Inflammatory macrophage treated with lipopolysaccharide for 4 hours (primary cell): Measurements from ENCODE around the gene PPP2R3A.
"Not testable (repeated sequence)": the region's sequence is repeated elsewhere in the genome, so short reads cannot be mapped to it uniquely, and the experiment has no call there.

Source experiments
- DNase-seq: peaks from one replicate; pipeline ENCODE4 v3.0.0-alpha.2; 2020

The PPP2R3A gene

DNA sequence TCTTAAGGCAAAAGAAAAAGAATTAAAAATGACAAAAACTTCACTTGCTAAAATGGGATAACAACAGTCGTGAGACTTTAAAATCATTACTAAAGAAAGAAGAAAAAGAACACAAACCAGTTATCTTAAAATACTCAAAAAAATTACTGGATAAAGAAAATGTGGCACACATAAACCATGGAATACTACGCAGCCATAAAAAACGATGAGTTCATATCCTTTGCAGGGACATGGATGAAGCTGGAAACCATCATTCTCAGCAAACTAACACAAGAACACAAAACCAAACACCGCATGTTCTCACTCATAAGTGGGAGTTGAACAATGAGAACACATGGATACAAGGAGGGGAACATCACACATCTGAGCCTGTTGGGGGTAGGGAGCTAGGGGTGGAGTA, 202.7 kb downstream of the PPP2R3A start:
- DNase-seq, result not testable (repeated sequence)

DNA sequence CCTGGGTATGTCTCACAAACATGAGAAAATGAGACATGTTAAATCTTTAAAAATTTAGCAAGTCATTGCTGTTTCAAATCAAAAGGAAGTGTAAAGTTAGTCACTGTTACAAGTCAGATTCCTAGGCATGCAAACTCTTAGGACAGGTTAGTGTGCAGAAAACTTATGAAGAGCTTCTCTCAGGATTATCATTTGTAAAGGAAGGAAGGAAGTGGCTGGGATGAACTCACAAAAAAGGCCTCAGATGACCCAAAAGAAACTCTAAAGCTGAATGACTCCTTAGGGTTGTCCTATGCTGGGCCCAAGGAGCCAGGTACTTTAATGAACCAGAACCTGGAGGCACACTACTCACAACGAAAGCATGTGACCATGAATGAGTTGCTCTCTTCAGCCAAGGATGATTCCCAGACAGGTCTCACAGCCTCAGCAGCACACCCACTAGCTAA, 205.6 kb downstream of the PPP2R3A start:
- DNase-seq, result no peak

DNA sequence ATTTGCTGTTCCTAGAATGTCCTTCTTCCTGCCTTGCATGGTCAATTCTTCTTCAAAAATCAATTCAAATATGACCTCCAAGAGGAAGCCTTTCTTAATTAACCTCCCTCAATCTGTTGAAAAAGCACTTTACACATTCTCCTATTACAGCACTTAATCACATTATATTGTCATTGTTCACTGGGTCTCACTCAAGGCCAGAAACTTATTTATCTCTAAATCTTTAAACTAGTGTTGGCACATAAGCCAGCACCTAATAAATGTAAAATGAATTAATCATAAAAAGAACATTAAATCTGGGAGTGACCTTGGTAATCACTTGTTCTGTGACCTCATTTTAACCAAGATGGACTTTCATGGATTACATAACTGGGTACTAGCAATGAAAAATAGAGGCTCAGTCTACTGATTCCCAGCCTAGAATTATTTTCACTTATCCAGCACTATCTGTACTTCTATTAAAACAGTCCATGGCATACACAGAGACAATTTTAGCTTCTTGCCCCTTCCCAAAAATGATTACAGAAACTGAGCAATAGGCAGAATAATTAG, 208.5 kb downstream of the PPP2R3A start:
- DNase-seq, result peak; percentile 53

DNA sequence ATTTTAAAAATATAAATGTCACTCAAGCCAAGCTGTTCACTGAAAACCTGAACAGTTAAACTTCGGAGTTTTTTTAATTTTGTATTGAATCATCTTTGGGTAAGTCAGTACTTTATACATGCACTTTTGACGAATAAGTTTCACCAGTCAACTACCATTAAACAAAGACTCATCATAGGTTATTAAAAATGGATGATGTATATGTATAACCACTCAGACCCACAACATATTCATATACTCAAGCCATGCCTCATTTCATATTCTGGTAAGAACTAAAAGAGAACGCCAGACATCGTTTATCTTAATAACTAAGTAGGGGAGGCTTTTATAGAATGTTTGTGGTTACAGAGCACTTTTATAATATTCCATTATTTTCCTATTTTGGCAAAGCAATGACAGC, 212.3 kb downstream of the PPP2R3A start:
- no peak for DNase-seq

DNA sequence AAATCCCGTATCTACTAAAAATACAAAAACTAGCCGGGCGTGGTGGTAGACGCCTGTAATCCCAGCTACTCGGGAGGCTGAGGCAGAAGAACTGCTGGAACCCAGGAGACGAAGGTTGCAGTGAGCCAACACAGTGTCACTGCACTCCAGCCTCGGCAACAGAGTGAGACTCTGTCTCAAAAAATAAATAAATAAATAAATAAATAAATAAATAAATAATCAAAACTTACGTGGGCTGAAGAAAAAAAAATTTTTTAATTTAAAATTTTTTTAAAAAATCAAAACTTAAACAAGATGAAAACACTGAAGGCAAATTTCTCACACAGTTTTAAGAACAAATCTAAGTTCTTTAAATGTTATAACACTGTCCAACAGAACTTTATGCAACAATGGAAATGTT, 216.2 kb downstream of the PPP2R3A start:
- no peak for DNase-seq

DNA sequence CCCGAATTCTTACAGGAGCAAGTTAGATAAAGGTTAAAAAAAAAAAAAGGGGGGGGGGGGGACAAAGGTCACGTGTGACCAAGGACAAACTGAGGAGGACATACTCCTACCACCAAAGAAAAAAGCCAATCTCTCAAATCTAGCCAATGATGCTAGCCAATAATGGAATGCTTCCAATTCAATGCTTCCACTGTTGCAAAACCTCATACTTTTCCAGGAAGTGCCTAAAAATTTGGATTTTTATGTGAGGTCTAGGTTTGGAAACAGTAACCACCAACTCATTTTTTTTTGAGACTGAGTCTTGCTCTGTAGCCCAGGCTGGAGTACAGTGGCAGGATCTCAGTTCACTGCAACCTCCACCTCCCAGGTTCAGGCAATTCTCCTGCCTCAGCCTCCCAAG, 219.2 kb downstream of the PPP2R3A start:
- no peak for DNase-seq

DNA sequence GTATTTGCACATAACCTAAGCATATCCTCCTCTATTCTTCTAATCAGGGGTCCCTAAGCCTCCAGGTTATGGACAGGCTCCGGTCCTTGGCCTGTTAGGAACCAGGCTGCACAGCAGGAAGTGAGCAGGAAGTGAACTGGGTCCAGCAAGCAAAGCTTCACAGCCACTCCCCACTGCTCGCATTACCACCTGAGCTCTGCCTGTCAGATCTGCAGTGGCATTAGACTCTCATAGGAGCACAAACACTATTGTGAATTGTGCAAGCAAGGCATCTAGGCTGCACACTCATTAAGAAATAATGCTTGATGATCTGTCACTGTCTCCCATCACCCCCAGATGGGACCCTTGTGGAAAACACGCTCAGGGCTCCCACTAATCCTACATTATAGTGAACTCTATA, 220.8 kb downstream of the PPP2R3A start:
- no peak for DNase-seq

DNA sequence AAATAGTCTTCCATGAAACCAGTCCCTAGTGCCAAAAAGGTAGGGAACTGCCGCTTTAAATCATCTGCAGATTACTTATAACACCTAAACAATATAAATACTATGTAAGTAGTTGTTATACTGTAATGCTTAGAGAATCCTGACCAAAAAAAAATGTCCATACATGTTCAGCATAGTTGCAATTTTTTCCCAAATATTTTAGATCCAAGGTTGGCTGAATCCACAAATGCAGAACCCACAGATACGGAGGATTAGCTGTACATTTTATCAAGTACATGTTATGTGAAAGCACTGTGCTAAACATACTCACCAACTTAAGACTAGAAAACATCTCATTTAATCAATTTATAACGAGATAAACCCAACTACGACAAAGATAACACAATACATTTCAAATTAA, 221.3 kb downstream of the PPP2R3A start:
- DNase-seq, result no peak

DNA sequence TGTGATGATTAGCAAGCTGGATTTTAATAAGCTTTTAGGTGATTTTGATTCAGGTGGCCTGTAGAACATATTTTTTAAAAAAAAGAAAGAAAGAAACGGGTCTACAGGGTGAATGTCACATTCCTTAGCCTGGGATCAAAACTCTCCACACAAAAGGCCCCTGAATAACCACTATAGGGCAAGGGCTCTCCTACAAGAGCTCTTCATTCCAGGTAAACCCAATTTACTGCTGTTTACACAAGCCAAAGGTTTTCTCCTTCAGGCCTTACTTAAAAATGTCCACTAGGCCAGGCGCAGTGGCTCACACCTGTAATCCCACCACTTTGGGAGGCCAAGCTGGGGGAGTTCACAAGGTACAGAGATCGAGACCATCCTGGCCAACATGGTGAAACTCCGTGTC, 222.3 kb downstream of the PPP2R3A start:
- DNase-seq, result no peak

DNA sequence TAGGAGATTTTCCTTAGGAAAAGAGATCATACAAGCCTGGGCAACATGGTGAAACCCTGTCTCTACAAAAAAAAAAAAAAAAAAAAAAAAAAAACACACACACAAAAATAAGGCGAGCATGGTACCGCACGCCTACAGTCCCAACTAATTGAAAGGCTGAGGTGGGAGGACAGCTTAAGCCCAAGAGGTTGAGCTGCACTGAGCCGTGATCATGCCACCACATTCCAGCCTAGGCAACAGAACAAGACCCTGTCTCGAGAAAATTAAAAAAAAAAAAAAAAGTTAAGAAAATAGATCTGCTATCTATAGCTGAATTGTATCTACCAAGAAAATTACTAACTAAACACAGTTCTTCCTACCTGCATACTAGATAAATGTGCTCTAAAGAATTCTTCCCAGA, 223.5 kb downstream of the PPP2R3A start:
- DNase-seq, result no peak

DNA sequence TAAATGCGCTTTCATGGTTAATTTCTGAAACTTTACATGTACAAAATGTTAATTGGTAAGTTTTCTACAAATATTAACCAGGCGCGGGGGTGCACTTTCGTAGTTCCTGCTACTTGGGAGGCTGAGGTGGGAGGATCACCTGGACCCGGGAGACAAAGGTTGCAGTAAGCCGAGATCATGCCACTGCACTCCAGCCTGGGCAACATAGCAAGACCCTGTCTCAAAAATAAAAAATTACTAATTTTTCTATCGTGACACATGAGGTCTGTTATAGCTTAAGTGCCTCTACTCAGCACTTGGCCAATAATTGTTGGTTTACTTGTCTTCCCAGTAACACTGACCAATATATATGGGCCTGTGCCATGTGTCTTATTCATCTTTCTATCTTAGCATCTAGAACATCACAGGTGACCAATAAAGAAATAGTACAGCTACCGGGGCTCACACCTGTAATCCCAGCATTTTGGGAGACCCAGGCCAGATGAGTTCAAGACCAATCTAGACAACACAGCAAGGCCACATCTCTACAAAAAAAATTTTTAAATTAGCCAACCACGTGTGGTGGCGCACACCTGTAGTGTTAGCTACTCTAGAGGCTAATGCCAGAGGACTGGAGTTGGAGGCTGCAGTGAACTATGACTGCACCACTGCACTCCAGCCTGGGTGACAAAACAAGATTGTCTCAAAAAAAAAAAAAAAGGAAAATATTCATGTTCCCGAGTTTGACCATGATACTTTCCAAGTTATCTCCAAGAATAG, 224.5 kb downstream of the PPP2R3A start:
- no peak for DNase-seq

DNA sequence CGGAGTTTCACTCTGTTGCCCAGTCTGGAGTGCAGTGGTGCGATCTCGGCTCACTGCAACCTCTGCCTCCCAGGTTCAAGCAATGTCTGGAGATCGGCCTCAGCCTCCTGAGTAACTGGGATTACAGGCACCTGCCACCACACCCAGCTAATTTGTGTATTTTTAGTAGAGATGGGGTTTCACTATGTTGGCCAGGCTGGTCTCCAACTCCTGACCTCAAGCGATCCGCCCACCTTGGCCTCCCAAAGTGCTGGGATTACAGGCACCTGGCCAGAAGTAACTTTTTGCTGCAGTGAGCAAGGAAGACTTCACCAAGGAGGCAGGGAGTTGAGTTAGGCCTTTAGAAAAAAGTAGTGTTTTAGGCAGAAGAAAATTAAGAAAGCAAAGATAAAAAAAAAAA, 226.7 kb downstream of the PPP2R3A start:
- DNase-seq, result not testable (repeated sequence)

DNA sequence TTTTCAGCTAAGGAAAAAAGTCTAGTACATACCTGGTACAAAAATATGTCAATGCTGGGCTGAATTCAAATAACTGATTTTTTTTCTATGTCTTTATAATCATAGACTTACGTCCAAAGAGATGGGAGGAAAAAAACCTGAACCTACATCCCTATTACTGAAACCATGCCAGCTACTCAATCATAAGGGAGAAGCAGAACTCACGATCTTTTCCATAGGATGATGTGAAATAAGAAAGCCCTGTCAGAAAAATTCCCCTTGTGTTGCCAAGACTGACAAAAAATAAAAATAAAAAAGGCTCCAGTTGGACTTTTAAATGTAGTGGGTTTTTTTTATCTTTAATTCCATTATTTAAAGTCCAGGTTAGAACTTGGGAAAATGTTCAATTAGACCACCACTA, 227.3 kb downstream of the PPP2R3A start:
- DNase-seq, result peak; percentile 49

DNA sequence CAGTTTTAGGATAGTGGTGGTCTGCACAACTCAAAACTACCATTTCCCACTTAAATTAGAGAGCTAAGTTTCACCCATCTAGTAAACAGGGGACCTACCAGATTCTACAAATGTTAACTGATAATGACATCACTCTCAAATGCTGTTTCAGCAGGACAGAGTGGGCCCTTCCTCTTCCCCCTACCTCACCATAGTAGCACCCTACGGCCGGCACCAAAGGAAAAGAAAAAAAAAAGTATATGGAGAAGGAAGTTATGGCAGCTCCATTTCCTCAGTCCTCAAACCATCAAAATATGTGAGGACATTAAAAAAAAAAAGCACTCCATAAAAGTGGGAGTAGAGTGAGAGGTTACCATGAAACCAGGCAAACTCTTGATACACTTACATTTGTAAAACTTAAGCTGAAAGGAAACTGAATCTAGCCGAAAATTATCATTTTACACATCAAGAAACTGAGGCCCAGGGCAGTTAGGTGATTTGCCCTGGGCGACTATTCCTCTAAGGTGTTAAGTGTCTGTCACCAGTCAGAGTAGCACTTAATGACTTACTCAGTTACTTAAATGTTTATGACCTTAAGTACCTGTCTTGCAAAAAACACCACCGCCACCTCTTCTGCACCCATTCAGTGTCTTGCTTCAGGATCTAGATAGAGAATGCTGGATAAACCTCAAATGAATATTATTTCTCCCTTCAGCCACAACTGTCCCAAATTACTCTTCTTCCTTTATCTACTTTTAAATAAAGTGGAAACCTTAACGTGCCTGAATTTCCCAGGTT, 227.9 kb downstream of the PPP2R3A start:
- peak; percentile 59 for DNase-seq

DNA sequence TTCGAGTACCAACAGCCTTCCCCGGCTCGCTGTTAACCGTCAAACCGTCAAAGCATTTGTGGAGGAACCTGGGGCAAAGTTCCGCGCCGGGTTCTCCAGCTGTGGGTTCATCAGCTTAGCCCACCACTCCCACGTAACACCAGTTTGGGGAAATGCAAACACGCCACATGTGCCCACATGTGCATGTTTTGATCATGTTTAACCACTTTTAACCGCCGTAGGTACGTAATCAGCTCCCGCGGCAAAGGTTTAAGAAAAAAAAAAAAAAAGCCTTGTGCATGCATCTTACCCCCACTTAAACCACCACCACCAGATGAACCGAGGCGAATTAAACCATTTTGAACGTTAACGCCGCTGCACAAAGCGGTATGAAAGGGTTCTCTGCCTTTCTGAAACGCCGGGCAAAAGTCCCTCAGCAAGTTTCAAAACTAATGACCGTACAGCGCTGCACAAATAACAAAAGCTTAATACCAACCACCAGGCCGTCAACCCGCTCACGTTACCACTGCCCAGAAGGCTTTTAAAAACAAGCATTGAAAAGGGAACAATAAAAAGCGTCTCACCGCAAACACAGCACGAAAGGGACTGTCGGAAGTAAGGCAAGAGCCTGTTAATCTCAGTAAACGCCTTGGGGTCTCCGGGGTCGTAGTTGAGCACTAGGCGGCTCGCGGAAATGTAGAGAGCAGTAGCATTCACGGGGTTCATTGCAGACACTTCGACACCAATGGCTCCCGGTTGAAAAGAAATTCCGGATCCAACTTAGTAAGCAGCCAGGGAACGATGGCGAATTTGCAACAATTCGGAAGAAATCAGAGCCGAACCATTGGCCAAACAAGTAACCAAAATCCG, 229.1 kb downstream of the PPP2R3A start:
- peak; percentile 66 for DNase-seq

DNA sequence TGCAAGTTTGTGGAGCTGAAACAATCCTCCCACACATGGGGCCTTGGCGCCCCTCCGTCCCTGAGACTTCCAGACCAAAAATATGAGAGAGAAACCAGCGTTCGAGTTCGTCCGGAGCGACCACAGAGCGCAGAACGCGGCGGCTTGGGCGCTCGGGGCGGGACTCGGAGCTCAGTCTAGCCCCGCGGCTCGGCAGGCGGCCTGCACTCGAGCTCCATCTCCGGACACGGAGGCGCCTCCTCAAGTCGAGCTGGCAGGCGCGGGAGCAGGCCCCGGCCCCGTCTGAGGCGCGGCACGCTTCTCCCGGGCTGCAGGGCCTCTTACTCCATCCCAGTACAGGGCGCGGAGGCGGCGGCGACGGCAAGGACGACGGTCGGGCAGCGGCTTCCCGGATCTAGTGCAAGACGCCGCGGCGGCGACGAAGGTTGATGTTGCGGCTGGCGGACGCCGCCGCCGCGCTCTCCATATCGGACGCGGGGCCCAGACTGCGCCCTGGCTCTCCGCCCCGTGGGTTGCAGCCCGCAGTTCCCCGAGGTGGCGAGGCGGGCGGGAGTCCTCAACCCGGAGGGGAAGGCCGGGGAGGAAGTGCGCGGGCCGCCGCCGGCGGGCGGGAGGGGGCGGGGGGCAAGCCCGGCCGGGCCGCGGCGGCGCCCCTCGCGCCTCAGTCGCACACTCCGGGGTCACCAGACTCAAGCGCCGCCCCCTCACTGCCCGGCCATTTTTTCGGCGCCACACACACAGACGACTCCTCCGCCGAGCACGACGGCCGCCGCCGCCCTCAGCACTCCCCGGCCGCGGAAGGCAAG, 229.9 kb downstream of the PPP2R3A start:
- peak; percentile 81 for DNase-seq

DNA sequence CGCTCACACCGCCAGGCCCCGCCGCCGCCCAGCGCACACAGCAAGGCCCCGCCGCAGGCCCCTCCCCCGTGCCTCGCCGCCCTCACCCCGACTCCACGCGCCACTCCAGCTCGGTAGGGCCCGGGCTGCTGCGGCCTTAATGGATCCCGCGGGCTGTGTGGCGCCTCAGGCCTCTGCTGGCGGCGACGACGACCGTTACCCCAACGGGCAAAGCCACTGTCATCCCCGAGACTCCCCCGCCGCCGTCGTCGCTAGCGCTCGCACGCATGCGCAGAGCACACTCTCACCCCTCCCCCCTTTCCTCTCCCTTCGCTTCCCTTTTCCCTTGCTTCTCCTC, 230.5 kb downstream of the PPP2R3A start, which contains the start of gene MSL2:
MSL2 (minus strand) TSS at position 272 of the 337 bp plus-strand sequence. CDS start 1,222 bp downstream, outside the sequence.
- DNase-seq, result no peak

DNA sequence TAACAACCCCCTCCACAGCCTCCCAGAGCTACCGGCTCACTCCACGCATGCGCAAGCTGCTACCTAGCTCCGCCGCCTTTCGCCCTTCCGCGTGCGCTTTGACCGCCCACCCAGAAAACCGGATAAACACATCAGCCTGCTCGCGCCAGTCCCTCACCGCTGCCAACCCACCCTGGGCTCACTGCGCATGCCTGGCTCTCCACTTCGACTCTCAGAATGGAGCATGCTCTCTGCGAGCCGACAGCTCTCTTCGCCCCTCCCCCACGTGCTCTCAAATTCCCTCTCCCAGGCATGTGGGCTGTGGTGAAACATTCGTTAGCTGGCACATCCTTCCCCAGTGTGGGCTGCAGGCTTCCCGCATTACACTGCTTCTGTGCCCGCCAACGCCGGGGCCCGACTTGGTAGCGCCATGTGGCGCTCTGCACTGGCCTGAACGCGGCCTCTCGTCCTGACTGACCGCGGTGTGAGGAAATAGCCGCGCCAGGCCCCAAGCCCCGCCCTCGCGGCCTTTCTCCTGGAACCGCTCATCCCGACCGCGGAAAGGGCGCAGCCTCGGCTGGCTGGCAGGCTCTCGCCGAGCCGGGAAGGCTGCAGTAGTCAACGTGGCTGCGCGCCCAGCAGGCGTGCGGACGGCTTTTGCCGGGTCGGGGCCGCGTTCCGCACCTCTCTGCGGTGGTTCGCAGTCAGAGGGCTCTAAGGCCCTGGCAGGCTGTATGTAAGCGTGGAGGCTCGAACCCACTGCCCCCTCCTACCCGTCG, 231.1 kb downstream of the PPP2R3A start:
- DNase-seq, result peak; percentile 100

DNA sequence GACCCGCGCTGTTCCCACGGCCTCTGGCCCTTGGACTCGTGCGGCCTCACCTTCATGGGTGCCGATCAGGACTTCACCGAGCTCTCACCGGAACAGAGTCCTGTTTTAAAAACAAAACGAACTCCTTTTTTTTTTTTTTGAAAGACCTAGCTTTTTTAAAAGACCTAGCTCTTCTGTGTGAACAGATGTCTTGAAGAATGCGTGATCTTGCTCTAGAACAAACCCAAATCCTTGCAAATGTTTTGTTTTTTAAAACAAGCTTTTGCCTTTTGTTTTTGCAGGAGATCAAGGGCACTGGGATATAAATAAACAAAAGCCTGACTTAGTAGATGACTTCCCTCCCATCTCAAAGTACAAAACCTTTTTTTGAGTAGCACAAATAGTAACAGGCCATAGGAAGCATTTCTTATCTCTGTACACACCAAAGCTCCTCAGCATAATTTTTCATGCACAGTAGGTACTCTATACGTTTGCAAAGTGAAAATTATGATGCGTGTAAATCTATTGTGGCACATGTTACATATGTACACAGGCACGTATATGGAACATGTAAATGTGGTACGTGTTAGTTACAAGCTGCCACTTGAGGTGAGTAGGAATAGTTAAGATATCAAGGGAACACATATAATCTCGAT, 231.7 kb downstream of the PPP2R3A start:
- no peak for DNase-seq
